GM18909 (cell line): ENCODE results near the gene ASTN2.

ENCODE experiments used
- ATAC-seq: cut with Tn5 transposase; IDR thresholded peaks from one replicate; pipeline ENCODE4 v1.9.1; 2021; ENCODE audit warnings: mild to moderate bottlenecking; ENCODE audit not compliant: unreplicated experiment, poor library complexity

The ASTN2 gene

DNA sequence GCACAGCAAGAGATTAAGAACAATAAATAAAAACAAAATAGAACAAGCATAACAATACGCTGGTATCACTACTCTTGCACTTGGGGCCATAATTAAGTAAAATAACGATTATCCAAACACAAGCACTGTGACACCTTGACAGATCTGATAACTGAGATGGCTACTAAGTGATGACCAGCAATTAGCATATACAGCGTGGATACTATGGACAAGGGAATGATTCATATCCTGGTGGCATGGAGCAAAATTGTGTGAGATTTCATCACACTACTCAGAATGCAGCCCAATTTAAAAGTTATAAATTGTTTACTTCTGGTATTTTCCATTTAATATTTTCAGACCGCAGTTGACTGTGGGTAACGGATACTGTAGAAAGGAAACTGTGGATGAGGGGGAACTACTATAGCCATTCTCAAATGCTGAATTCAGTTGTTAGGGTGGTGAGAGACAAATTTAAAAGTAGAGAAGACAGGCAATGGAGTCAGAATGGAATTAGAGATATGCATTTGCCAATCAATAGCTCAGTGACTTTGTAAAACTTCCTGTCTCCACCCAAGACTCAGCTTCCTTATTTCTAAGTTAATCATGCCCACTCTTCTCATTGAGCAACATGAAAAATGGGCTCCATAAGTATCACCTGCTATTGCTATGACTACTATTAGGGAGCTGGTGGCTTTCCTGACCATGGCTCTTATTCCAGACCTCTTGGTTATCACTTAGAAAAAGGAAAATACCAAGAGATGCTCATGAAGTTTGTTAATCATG lies 427.0 kb downstream of the ASTN2 start:
- ATAC-seq, result no peak

- ATAC-seq, result no peak
These were observed 428.8 kb downstream of the ASTN2 start for GRCh38 chr9:116986015-116986414.

GRCh38 chr9:116985596-116985995 lies 429.3 kb downstream of the ASTN2 start:
- ATAC-seq, result no peak

DNA sequence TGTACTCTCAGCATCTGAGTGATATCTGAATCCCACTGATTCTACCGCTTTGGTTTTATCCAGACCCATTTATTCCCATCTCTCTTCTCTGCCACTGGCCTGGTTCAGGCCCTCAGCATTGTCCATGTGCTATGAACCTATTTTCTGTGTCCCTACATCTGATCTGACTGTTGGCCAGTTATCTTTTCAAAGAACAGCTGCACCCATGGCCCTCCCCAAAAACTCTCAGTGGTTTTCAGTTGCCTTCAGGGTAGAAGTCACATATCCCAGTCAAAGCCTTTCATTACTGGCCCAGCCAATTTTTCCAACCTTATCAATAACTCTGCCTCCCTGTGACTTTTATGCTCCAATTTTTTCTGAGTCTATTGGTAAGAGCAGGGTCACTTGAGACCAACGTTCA lies 430.7 kb downstream of the ASTN2 start:
- ATAC-seq, result no peak

DNA sequence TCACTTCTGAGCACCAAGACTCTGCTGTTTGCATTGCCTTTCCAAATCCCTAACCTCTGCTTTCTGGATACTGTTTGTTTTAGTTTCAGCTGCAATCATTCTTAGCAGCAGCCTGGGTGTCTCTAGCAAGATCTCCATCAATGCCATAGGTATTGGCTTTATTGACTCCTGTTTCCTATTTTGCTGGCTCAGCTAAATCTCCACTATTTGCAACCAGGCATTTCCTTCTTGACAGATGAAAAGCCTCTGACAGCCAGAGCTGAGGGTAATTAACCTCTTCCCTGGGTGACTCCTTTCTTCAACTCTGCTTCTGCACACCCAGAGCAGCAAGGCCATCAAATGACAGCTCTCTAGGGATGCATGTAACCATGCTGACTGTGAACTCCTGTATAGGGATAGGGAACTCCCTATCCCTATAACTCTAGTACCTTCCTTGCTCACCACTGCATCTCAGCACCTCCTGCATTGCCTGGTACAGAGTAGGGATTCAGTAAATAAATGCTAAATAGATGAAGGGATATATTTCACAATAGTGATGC lies 434.2 kb downstream of the ASTN2 start:
- no peak for ATAC-seq

GRCh38 chr9:116979456-116979855 lies 435.4 kb downstream of the ASTN2 start:
- ATAC-seq, result no peak

DNA sequence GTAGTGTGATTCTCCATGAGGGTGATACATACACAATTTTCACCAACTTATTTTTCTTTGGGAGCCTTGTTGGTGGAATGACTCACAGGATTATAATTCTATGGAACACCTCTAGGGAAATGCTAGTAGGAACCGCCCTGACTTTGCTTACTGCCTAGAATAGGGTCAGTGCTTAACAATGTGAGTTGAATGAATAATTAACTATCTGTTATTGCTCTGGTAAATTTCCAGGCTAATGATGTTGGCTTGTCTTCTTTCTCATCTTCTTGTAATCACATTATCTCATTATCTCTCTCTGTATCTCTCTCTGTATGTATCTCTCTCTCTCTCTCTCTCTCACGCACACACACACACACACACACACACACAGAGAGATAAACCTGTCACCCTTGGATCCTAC lies 436.7 kb downstream of the ASTN2 start:
- ATAC-seq, result no peak

- no peak for ATAC-seq
These were observed 439.7 kb downstream of the ASTN2 start for GRCh38 chr9:116975126-116975525.

GRCh38 chr9:116966199-116966598 lies 448.7 kb downstream of the ASTN2 start:
- ATAC-seq, result no peak

- ATAC-seq, result no peak
These were observed 450.6 kb downstream of the ASTN2 start for GRCh38 chr9:116964258-116964657.

GRCh38 chr9:116959809-116960208 lies 455.0 kb downstream of the ASTN2 start:
- ATAC-seq, result no peak

DNA sequence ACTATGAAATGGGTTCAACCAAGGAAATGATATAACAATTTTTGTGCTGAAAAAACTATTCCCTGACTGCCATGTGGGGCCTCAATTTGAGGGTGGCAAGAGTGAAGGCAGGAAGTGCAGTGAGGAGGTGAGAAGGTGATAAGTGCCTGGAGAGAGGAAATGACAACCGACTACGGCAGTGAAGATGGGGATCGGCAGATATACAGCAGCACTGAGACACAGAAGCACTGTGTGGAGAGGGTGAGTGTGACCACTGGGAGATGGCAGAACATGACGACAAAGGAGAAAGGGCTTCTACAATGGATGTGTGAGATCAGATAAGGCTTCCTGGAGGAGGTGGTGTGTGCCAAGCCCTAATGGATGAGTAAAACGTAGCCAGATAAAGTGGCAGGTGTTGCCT lies 456.0 kb downstream of the ASTN2 start:
- ATAC-seq, result no peak

- no peak for ATAC-seq
These were observed 460.1 kb downstream of the ASTN2 start for GRCh38 chr9:116954731-116955130.

DNA sequence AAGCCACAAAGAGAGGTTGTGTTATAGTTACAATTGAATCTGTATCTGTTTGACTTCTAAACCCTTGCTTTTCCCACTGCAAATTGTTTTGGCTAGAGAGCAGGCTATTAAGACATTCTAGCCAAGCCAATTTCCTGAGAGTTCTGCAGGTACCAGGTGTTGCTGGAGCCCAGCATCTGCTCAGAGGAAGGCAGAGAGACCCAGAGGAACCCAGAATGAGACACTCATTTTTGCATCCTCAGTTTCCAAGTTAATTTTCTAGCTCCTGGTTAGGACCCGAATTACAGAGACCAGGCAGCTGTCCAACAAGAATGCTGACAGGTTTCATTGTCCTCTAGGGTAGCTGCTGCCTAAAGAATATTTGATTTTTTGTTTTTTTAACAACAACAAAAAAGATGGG lies 461.6 kb downstream of the ASTN2 start:
- ATAC-seq, result no peak

GRCh38 chr9:116952436-116952810 lies 462.4 kb downstream of the ASTN2 start:
- no peak for ATAC-seq

- peak; percentile 85 for ATAC-seq
These were observed 463.0 kb downstream of the ASTN2 start for GRCh38 chr9:116951588-116952435.

GRCh38 chr9:116945817-116946216 lies 469.0 kb downstream of the ASTN2 start:
- no peak for ATAC-seq

- ATAC-seq, result no peak
These were observed 469.9 kb downstream of the ASTN2 start for GRCh38 chr9:116944714-116945534.

DNA sequence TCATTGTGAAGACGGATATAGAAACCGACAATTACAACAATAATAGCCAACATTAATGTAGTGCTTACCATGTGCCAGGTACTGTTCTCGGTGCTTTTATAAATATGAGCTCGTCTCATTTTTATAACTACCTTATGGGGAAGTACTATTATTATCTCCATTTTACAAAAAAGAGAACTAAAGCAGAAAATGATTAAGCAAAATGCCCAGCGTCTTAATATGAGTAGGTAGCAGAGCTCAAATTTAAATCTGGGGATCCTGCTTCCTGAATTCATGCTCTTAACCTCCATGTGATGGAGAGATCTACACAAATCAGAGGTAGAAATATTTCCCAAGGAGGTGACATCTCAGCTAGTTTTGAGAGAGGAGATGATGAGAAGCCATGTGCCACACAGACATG lies 470.9 kb downstream of the ASTN2 start:
- no peak for ATAC-seq

- ATAC-seq, result no peak
These were observed 472.2 kb downstream of the ASTN2 start for GRCh38 chr9:116942593-116943061.
